ENCODE measurements around the gene PDE4D.

Gene PDE4D

DNA sequence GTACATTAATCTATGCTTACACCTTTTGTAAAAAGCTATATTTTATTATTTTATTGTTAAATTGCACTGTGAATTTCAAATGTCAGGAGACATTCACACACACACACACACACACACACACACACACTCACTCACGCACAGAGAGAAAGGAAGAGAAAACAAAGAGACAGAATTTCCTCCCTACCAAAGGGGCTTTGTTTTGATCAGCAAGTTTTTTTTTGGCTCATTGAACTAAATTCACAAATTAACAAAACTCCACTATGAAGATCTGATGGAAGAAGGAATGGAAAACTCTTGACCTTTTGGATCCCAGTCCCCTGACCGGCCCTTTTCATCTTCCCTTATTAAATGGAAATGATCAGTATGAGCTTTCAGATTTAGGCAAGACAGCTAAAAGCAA is 161.2 kb downstream of the PDE4D start:
- DNase-seq, result no peak

DNA sequence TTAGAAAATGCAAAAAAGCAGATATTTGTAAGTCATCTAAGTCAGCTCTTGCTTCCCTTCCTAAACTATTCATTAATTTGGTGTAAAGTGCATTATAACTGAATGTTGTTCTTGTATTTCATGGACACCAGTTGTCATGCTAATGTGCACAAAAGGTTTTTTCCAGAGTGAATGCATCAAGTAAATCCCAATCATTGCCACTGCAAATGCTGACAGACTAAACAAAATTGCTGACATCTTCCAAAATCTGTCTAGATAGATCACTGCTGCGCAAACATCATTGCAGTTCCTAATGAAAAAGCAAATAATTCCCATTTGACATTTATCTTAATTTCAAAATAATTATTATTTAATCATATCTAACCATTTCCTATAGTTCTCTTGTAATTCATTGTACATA is 161.7 kb downstream of the PDE4D start:
- no peak for DNase-seq

DNA sequence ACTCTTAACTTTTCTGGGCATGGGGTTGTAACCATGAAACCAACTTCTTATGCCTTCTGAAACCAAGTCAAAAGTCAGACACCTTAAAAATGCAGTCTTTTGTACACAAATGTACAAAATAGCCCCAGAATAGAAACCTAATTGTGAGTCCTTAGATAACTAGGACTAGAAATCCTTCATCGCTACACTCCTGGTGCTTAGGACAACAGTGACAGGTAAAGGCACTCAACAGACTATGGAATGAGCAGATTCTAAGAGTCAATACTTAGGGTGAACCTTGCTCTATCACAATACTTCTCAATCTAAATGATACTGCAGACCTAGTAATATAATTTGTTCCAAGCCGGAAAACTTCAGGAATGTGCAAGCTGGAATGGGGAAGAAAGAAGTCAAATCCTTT is 163.7 kb downstream of the PDE4D start:
- no peak for DNase-seq

DNA sequence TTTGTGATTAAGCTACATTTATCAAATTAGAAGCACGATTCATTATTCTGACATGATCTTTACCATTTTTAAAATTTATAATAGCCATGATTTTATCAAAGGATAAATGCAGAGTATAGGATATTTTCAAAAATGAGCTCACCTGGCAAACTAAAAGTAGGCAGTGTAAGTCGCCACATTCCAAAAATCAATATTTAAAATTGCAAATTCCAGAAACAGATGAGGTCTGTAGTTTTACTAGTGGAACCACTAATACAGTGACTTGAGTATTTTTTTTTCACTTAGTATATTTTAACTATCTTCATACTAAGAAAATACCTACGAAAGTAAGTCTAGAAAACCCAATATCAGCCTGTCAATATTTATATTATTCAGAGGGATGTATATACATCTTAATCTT is 164.2 kb downstream of the PDE4D start:
- no peak for DNase-seq

DNA sequence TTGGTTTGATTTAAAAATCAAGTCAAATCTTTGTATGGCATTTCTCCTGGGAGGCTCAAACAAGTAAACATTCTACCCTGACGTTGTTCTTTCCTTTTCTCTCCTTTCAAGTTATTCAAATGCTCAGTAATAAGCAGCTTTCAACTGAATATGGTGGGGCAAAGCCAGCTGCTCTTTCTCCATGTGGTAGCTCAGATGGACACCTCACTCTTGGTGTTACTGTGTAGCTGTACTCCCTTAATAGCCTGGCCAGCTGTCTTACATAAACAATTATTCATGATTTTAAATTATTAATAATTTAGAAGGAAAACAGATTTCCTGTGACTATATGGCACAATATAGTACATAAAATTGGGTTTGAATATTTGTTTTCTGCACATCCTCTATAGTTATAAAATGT is 165.2 kb downstream of the PDE4D start:
- no peak for DNase-seq

DNA sequence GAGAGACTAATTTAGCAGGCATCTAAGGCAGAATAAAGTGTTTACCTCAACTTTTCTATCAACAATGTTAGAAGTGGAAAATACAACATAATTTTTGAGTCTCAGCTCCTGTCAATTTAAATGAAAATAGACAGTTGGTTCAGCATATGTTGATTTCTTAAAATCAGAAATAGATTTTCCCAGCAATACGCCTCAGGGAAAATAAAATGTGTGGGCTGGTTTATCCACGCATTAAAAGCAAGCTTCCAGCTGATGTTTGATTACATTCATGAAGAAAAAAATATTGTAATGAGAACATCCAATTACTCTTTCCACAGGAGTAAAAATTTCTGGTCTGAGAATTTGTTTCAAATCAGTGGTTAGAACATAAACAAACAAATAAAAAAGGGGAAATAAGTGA is 166.3 kb downstream of the PDE4D start:
- no peak for DNase-seq

DNA sequence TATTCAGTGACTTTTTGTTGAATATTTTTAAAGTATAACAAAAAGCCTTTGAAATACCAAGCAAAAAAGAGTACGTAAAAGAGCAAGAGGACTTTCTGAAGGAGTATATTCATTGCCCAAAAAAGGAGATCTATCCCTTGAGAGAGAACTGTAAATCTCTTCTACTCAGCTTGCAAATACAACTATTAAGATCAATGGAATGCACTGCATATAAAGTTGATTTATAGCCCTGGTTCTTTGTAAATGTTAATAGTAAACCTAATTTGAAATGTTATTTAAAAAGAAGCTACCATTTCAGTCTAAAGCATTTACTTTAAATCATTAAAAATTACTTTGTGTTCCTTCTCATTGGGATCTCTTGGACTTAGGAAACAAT is 168.1 kb downstream of the PDE4D start:
- no peak for DNase-seq

DNA sequence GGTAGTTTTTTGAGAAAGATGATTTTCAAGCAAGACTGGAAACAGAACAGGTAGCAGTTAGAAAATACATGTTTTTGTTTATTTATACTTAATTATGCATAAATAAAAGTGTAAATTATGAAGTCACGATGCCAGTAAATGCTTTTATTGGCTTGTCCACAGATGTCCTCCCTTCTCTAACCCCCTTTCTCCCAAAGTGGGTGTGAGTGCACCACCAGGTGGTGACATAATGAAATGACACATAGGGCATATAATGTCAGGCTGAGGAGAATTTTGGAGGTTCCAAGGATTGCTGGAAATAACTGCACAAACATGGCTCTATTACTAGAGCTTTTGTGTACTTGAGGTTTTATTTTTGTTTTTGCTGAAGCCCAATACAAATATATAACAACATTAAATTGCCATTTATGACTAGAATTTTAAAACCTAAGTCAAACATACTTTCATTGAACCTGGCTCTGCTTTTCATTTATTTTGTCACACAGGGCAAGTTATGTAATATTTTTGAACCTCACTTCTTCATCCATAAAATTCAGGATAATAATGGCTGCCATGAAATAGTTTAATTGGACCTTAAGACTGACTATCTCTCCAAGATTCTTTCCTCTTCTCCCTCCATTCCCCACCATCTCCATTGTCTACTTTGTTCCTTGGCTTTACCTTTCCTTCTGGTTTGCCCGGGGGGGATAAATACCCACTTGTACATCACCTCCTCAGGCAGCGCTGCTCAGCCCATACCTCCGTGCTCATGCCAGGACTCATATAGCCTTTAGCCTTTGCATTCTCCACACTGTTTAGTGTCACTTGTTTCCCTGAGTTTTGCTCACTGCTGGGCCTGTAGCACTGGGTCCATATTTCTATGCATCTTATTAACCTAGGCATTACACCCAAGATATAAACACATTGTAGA is 168.8 kb downstream of the PDE4D start:
- no peak for DNase-seq

DNA sequence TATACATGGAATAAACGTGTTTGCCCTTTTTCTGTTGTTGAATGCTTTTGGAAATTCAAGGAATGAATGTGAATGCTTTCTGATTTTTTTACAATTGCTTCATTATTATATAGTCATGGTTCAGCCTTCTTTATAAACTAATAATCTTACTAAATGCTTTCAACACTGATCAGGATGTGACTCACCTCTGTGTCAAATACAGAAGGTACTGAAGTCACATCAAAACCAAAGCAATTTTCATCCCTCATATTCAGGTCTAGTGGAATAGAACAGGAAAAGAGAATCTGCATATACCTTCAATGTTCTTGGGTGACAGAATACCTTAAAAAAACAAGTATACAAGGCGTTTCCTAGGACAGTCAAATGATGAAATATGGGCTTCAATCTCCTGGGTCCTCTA is 170.7 kb downstream of the PDE4D start:
- DNase-seq, result no peak

DNA sequence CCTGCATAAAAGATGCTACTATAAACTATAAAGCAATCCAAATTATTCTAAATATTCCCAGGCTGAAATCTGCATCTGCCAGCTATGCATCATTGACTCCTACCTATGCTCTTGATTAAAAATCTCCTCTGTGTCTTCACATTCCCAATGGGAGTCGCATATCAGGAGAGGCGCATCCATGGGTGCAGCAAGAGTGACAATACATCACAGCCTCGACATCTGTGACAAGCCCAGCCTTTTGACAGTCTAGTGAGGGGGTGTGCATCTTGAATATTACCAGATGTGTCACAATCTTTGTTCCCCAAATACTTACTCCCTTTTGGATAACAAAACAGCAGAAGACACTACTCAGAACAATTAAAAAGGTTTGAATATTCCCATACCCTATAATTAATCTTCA is 171.8 kb downstream of the PDE4D start:
- no peak for DNase-seq

DNA sequence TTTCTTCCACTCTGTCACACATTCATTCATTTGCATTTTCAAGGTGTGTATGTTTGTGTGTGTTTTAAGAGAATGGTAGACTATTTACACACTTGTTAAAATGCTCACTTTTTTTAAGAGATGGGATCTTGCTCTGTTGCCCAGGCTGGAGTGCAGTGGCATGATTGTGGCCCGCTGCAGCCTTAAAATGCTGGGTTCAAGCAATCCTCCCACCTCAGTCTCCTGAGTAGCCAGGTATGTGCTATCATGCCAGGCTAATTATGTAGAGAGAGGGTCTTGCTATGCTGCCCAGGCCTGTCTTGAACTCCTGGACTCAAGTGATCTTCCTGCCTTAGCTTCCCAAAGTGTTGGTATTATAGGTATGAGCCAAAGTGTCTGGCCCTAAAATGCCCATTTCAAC is 173.5 kb downstream of the PDE4D start:
- no peak for DNase-seq

DNA sequence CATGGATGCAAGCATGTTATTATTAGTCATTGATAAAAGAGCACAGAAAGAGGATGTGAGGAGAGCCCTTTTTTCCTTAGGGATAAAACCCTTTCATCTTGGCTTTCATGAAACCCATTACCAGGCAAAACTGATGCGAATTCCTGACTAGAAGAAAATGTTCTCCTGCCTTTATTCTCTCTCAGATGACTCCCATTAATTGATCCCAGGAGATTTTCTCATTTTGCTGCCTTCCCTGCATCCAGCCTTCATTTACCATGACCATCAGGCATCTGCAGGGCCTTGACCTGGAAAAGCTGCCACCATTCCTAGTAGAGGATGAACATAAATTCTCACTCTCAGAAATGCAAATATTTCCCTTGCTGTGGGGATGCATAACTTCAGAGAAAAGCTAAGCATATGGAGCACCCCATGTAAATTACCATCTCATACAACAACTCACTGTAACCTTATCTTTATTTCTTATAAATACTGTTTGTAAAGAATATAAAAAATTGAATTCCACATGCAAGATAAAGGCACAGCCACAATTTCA is 176.5 kb downstream of the PDE4D start:
- no peak for DNase-seq

DNA sequence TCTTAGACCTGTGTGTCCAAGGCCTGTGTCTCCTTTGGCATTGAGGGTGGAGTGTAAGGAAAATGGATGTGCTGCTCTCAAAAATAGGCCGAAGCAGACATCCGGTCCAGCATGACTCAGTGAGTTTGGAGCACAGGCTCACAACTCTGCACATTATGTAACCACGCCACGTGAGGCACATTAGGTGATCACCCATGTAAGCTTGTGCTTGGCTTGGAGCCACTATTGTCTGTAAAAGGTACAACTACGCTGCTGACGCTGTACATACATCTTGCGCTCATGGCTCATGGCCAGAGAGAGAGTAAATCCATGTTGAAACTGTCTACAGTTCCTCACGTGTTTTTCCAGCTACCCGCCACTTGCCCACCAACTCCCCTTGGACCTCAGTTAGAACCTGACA is 177.5 kb downstream of the PDE4D start:
- DNase-seq, result no peak

DNA sequence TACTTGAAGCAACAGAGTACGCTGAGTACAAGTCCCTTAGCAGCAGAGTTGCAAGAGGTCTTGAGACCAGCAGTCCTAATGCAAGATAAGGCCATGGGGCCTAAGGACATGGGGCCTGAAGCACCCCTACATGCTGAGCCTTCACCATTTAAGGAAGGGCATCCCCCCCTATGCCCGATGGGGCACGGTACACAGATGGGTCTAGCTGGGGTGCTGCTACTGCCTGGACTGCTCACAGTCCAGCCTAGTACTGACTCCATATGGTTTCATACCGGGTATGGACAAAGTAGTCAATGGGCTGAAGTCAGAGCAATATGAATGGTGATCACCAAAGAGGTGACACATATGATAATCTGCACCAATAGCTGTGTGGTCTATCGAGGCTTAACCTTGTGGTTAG is 178.3 kb downstream of the PDE4D start:
- no peak for DNase-seq

DNA sequence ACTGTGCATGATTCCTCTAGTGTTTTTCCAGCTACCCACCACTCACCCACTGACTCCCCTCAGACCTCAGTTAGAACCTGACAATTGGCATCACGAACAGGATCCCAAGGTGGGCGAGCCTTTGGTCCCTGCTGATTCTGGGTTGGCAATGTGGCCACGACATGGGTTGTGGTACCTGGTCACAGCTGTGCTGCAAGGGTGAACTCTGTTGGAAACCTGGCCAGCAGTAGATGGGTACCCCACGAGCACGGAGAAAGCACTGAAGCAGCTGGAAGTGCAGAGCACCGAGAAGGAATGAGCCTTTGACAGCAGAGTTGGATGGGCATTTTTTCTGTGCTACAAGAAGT is 180.1 kb downstream of the PDE4D start:
- DNase-seq, result no peak

DNA sequence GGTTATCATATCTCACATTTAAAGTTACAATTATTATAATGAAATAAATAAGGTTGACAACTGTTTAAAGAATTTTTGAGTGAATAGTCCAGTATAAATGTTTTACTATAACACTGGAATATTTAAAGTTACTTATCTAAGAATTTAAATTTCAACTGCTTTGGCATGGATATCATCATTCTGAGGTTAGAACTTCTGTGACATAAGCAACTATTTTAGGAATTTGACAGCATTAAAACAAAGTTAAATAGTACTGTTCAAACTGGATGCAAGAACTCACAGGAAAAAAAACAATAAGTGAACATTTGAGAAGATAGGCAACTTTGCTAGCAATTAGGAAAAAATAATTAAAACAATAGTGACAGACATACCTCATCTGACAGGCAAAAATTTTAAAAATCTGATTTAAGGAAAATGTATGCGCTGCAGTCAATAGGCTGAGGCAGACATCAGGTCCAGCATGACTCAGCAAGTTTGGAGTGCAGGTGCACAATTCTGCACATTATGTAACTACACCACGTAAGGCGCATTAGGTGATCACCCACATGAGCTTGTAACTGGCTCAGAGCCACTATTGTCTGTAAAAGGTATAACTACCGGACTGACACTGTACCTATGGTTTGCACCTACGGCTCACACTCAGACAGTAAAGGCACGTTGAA is 180.6 kb downstream of the PDE4D start:
- DNase-seq, result no peak

DNA sequence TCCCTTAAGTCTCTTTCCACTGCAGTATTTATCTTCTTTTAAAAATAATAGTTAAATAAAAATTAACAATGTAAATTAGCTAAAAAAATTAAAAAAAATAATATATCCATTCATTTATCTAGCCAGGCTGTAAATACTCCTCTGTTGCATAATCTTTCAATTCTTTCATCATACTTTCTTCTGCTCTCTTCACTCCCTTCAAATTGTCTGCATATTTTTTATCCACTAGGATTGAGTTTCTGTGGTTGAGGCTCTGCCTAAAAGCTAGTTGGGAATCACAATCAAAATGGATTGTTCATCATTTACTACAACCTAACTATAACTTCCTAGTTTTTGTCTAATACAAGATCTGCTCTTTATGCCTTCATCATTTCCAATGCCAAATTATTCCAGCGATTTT is 182.2 kb downstream of the PDE4D start:
- no peak for DNase-seq

DNA sequence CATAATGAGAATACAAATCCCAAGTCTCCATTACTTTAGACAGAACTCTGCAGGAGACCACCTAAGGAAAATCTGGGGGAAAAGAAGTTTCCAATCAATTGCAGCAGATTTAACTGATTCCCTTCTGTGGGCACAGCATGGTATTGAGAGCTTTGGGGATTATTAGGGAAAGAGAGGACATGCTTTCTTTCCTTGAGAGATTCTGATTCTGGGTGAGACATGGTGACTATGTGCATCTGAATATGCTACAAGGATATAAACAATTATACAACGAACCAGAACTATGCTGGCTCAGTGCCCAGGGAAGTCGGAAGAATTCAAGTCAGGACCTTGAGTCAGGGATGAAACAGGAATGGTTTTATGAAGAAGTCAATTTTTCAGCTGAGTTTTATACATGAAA is 183.7 kb downstream of the PDE4D start:
- no peak for DNase-seq

DNA sequence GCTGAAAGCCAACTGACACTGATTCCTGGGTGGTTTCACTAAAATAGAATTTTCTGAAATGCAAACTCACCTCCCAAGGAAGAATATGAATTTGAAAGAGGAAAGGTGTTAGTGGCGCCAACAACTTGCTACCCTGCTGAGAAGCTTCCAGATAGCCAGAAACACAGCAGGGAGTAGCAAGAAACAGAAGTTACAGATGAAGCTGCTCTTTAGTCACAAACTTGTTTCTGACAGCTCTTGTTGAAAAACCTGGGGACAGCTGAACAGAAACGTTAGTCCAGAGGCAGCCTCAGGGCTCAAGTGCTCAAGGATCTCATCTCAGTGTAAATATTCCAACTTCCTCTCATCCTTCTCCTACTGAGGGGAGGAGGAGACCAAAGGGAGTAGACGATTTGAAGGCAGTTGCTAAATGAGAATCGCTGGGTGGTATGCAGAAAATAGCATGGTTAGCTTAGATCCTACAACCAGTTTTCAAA is 184.1 kb downstream of the PDE4D start:
- no peak for DNase-seq

DNA sequence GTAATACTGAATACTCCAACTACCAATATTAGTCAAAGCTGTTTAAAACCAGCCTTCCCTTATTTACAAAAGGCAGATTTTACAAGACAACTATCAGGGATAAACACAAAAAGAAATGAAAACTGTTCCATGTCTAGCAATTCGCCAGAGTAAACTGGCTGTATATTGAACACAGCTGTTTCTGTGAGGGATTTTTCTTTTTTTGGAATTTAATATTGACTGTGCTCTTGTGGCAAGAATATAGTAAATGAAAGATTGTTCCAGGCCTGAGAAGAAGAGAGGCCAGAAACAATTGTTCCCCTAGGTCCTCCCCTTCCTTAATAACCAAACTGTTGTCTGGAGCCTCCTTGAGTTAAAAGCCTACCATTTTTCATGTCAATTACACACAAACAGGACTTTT is 188.6 kb downstream of the PDE4D start:
- no peak for DNase-seq

DNA sequence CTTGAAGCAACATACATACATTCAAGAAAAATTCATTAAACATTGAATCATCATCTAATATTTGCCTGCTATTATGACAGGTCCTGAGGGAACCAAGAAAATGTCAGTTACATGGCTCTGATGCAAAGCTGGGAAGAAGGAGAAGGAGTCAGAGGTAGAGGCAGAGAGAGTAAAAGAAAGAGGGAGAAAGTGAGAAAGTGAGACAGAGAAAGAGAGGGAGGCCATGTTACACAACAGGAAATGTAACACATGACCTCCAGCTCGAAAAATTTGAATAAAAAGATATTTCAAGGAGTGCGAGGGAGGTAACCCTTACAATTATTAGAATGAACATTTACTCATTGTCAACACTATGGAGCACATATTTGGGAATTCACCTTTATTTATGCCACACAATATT is 189.7 kb downstream of the PDE4D start:
- no peak for DNase-seq

DNA sequence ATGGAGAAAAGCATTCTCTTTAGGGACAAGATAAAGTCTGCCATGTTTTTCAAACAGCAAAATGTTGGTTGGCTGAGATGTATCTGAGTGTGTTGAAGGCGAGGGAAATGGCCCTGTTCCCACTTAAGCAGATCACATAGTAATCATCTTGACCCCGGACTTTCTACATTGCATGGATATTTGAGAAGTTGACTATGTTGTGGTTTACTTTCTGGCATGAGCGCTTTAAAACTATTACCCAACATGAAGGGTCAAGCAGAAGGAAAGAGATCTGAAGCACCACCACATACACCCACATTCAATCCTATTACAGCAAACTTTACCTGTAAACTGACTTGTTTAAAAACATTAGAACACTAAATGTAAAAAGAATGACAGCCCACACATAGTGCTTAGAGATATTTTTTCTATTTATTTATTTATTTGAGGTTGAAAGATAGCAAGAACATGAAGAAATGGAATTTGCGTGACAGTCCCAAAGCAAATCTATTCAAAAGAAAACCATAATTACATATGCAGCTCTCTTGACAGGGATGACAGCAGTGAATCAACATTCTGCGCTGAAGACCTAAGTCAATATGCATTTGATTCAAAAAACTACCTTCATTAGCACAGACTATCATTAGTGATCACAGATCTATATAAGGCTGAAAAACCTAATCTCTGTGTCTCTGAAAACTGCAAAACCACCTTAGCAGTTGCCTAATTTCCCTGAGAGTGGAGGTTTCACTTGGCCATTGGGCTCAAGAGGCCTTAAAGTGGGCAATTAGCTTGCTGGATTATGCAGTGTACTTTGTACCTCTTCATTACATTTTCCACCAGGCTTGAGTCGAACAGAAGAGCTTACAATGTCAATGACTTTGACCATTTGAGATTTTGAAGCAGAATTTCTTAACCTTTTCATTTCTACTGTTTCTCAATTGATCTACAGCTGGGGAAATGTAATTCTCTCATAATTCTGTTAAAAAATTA is 195.0 kb downstream of the PDE4D start:
- no peak for DNase-seq

DNA sequence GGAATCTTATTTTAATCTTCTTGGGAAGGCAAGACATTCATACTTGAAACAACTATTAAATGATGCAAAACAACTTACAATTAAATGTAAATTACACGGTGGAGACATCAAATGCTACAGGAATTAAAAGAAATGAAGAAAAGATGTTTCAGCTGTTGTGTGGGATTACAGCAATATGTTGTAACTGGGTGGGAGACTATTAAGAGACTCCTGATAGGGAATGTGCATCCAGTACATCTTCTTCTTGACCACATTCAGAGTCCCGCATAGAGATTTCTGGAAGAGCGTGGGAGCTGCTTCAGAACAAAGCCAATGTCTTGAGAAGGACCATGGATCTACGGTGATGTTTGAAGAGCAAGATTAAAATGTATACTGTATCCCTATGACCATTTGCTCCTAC is 199.1 kb downstream of the PDE4D start:
- DNase-seq, result no peak

All from NCI-H2171 treated with DMSO at 0.1 percent for 48 hours (cell line).